GM19035 (cell line): ENCODE data around the gene ACIN1.

ENCODE experiments used
- ATAC-seq: cut with Tn5 transposase; IDR thresholded peaks from one replicate; pipeline ENCODE4 v1.9.1; 2021; ENCODE audit not compliant: unreplicated experiment

The ACIN1 gene

DNA sequence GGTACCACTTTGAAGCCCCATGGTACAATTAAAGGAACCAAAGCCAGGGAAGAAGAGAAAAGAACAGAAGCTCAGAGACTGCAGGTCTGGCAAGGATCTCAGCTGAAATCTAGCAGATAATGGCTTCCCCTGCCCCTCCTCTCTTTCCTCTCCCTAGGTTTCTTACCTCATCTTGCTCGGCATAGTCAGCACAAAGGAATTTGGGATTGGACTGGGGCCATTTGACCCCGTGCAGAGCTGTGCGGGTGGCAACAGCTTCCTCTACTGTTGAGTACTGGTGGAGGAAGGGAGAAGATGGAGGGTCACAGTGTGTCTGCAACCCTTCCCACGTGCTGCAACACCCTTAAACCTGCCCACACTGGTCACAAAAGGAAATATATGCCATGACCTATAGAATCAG, 32.9 kb downstream of the ACIN1 start:
- no peak for ATAC-seq

GRCh38 chr14:23060536-23061260, 34.2 kb downstream of the ACIN1 start:
- no peak for ATAC-seq

- ATAC-seq: no peak
These were observed 36.1 kb downstream of the ACIN1 start for GRCh38 chr14:23058654-23059504.

DNA sequence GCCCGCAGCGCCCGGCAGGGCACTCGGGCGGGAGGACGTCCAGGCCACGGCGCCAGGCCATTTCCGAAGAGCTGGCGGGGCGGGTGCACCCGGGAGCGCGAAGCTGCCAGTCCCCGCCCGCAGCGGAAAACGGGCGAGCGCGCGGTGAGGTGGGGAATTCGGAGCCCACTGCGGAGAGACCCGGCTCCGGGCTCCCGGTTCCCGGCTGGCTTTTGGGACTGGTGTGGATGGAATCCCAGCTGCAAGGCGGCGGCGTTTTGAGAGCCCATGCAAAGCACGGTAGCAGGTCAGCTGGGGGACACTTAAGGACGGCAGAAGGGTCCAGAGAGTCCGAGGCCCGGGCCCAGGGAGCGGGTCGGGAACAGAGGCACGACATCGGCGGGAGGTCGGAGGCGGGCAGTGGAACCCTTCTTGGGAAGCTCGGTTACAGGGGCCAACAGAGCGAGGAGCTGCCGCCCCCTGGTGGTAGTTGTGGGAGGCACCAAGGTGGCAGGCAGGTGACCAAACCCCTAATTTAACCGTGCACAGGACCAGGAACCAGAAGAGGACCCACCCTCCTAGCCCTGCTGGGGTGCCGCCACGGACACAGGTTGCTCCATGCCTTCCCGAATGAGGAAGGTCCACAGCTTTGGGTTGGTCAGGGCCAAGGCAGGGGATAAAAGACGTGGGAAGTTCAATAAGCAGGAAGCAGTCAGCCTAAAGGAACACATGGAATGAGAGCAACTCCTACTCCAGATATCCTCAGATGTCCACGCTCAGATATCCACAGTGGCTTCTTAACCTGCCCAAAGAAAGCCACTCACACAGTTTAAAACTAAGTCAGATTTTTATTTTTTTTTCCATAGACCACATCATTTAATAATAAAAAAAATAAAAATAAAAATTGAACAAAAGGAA, 36.9 kb downstream of the ACIN1 start:
- ATAC-seq: peak; percentile 72

GRCh38 chr14:23056956-23057756, 37.8 kb downstream of the ACIN1 start, which contains the start of gene CDH24:
Gene CDH24, minus strand, starts transcription at chr14:23057520. Its CDS starts 1,787 bp downstream, at chr14:23055733.
- ATAC-seq: peak; percentile 48

- ATAC-seq: peak; percentile 60
These were observed 38.6 kb downstream of the ACIN1 start for GRCh38 chr14:23056145-23056955.

DNA sequence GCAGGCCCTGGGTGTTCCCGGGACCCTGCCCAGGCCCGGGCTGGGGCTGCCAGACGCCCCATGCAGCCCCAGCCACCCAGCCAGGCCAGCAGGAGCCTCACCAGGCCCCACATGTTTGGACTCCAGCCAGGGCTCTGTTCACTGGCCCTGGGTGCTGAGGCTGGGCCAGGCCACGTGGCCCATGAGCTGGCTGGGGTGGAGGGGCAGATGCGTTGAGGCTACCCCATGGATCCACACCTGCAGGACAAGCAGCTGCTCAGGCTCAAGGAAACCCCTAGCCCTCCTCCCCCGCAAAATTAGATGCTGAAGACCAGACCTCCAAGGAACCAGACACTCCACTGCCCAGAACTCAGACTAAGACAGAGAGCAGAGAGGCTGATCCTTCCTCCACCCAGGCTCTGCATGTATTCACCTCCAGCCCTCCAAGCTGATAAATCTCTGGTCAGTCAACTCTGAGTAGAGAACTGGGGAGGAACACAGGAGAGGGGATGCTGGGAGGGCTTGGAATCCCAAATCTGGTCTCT, 39.3 kb downstream of the ACIN1 start:
- ATAC-seq: no peak

DNA sequence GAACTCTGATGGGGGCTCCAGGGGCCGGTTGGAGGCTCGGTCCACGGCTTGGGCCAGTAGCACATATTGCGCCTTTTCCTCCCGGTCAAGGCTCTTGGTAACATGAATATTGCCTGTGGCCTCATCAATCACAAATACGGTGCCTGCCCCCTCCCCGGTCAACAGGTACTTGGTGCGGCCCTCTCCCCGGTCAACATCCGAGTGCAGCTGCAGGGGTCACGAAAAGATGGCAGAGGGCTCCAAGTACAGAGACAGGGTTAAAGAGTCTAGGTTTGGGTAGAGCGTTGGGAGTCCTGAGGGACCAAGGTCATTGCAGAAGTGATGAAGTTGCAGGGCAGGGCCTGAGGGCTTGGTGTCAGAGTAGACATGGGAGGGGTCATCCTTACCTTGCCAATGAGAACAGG, 39.8 kb downstream of the ACIN1 start:
- ATAC-seq: no peak

DNA sequence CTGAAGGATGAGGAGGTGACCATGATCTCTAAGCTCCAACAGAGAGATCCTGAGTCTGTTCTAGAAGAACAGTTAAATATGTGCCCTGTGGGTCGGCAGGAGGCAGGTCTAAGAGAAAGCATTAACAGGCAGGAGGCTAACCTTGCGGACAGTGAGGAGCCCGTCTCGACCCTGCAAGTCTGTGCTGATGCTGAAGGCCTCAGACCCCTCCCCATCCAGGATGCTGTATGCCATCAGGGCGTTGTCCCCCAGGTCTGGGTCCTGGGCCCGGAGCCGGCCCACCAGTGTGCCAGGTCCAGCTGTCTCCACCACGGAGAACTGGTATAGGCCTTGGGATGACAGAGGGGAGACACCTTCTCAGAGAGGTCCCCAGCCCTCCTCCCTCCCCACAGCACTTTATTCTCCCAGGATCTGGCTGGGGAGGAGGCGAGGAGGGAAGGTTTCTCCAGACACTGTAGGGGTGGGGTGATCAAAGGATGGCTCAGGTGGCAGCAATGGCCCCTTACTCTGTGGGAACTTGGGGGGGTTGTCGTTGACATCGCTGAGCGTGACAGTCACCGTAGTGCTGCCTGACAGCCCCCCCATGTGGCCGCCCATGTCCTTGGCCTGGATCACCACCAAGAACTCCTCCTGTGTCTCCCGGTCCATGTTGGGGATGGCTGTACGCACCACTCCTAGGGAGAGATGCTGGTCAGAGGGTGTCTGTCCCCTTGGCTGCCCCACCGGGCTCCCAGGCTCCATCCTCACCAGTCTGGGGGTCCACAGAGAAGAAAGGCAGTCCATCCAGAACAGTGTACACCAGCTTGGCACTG, 40.7 kb downstream of the ACIN1 start:
- ATAC-seq: no peak

DNA sequence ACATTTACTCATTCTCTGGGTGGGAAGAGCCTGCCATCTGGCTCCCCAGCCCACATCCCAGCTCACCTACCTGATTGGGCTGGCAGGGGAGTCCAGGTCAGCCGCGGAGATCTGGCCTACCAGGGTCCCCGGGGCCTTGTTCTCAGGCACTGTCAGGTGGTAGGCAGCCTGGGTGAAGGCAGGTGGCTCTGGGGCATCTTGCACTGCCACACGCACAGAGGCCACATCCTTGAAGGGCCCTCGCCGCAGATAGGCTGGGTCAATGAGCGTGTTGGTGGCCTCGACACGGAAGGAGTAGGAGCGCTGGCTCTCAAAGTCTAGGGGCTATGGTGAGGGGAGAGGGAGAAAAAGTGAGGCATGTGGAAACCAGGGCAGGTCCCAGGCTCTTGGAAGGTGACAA, 41.5 kb downstream of the ACIN1 start:
- ATAC-seq: no peak

GRCh38 chr14:23052671-23053070, 42.3 kb downstream of the ACIN1 start:
- ATAC-seq: no peak

GRCh38 chr14:23052182-23052623, 42.7 kb downstream of the ACIN1 start:
- ATAC-seq: no peak

- ATAC-seq: no peak
These were observed 43.5 kb downstream of the ACIN1 start for GRCh38 chr14:23051141-23052057.

- no peak for ATAC-seq
These were observed 45.9 kb downstream of the ACIN1 start for GRCh38 chr14:23049011-23049410.

DNA sequence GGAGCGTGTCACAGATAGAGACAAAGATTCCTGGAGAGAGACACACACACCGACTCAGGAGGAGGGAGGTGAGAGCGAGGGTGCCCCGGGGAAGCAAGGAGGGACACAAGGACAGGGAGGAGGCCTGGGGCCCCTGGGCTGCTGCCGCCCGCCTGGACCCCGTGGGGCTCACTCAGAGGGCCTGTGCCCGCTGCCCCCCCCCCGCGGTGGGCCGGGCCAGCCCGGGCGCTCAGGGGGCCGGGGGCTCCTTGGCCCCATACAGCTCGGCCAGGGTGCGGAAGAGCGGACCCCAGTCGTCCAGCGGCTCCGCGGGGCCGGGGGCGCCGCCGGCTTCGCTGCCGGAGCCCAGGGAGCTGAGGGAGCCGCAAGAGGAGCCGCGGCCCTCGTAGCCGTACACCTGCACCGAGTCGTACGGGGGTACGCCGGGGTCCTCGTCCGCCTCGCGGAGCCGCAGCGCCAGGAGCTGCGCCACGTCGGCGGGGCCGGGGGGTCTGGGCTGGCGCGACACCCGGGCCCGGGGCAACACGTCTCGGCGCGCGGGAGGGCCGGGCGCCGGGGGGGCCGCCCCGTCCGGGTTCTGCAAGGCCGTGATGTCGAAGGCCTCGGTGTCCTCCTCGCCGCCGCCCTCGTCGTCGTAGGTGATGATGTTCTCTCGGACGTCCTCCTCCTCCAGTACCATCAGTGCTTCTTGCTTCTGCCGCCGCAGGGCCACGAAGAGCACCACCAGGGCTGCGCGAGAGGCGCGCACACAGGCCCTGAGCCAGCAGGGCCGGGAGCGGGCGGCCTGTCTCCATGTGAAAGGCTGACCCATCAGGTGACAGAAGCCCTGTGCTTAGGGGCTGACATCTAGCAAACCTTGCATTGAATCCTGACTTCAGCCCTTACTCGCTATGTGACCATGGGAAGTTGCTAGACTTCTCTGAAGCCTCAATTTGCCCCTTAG, 46.9 kb downstream of the ACIN1 start:
- ATAC-seq: no peak

- ATAC-seq: no peak
These were observed 47.8 kb downstream of the ACIN1 start for GRCh38 chr14:23047034-23047634.
